Small intestine (tissue), 7 donors: Measurements from ENCODE around the gene CPLX1. TPM values are rescaled to one million over a fixed set of nuclear protein-coding genes. Genes with fewer than 3 reads are reported as not detected.

ENCODE experiments used
- DNase-seq, 2 donors: peaks; one replicate each; pipeline versions ENCODE4 v3.0.0 to v3.0.0-alpha.2; 2013
- FAIRE-seq: peaks from 2 replicates; lab custom pipeline; 2012; peaks lifted over from hg19 to GRCh38; lab: Jason Lieb, UNC
- H3K27ac ChIP-seq, 3 donors: one replicate each; pipeline ENCODE4 v1.5.1; 2013; ENCODE audit warnings: low read length in 2 of 3, mild to moderate bottlenecking in 2 of 3, control low read depth in 1 of 3, inconsistent platforms in 1 of 3, low read depth in 1 of 3, moderate library complexity in 1 of 3
- H3K27me3 ChIP-seq, 3 donors: one replicate each; pipeline ENCODE4 v1.6.1; 2013; ENCODE audit warnings: low read length in 3 of 3, inconsistent platforms in 1 of 3; ENCODE audit not compliant: control insufficient read depth in 3 of 3, insufficient read depth in 3 of 3
- H3K36me3 ChIP-seq, 3 donors: one replicate each; pipeline ENCODE4 v1.6.1; 2013; ENCODE audit warnings: low read length in 3 of 3, inconsistent platforms in 1 of 3, low read depth in 1 of 3, mild to moderate bottlenecking in 1 of 3, moderate library complexity in 1 of 3; ENCODE audit not compliant: control insufficient read depth in 3 of 3, insufficient read depth in 2 of 3
- H3K4me1 ChIP-seq, 3 donors: one replicate each; pipeline ENCODE4 v1.6.1; 2013; ENCODE audit warnings: low read length in 2 of 3, inconsistent platforms in 1 of 3, low read depth in 1 of 3, mild to moderate bottlenecking in 1 of 3, moderate library complexity in 1 of 3; ENCODE audit not compliant: control insufficient read depth in 3 of 3, insufficient read depth in 2 of 3
- H3K4me3 ChIP-seq, 3 donors: one replicate each; pipeline ENCODE4 v1.5.1; 2013; ENCODE audit warnings: low read length in 3 of 3, control low read depth in 1 of 3, inconsistent platforms in 1 of 3, low read depth in 1 of 3, mild to moderate bottlenecking in 1 of 3, moderate library complexity in 1 of 3
- H3K9me3 ChIP-seq, 2 donors: one replicate each; pipeline ENCODE4 v1.6.1; 2013; ENCODE audit warnings: low read depth in 1 of 2, low read length in 1 of 2; ENCODE audit not compliant: control insufficient read depth in 2 of 2, insufficient read depth in 1 of 2
- WGBS, 3 donors: extraction: QIAGEN DNeasy Blood & Tissue Kit; methylation state at CpG; one replicate each; pipeline ENCODE4 v1.1.7; 2013; 5-methylcytosine and 5-hydroxymethylcytosine counted together
- polyA plus RNA-seq, 4 donors: library from polyadenylated mRNA; stranded (reverse) in 3 of 4; unstranded in 1 of 4; fragments of 200-250 nt in 3 of 4; fragments of 120-200 nt in 1 of 4; gene quantifications; one replicate each; pipeline versions ENCODE4 v1.2.1 to v1.2.3, GENCODE V29; 2013
- donor health status: healthy with polysubstance abuse.
- donor health status: control.
- donor health status: control.
- donor health status: Bipolar disorder and iron deficiency.
- donor health status: healthy.

CPLX1 gene
- polyA plus RNA-seq, 4 donors = 1.4 to 2.6 TPM; not detected in 2

DNA sequence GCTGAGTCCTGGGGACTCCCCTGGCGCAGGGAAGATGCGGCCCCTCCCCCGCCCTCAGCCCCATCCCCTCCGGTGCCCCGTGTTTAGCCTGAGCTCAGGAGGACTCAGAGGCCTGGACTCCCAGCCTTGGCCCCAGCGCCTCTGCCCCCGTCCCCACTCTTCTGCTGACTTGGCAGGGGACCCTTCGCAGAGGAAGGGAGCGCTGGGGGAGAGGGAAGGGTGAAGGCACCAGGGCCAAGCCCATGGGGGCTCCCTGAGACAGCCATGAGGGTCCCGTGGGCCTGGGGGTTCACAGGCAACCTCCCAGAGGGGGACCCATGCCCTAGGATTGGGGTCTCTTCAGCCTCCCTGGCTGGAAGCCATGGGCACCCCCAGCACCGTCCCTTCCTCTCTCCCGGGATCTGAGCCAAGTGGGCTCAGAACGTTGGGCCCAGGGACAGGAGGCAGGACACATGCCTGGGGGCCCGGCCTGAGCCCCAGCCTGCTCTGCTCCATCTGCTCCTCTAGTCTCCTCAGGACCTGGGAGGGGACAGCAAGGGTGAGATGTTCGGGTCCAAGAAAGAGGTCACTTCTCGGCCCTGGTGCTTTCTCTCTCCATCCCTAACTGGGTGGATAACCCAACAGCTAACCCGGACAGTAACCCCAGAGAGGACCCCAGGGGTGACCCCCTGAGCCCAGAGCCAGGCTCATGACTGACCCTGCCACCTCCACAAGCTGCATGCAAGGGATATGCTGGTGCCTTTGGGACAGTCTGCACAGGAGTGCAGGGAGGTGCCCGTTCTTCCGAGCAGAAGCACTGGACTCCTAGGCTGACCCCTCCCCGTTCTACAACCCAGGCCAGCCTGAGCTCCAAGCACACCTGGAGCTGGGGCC lies 1.5 kb upstream of the CPLX1 start:
- WGBS, 3 donors = 16 to 27% (median 24%) methylated on average over 14 to 20 of the region's 20 CpGs
- peaks cover 11 to 66% (median 31%) of the 10 kb centered on the region in 3 donors for H3K27me3 ChIP-seq
- no peak for DNase-seq

DNA sequence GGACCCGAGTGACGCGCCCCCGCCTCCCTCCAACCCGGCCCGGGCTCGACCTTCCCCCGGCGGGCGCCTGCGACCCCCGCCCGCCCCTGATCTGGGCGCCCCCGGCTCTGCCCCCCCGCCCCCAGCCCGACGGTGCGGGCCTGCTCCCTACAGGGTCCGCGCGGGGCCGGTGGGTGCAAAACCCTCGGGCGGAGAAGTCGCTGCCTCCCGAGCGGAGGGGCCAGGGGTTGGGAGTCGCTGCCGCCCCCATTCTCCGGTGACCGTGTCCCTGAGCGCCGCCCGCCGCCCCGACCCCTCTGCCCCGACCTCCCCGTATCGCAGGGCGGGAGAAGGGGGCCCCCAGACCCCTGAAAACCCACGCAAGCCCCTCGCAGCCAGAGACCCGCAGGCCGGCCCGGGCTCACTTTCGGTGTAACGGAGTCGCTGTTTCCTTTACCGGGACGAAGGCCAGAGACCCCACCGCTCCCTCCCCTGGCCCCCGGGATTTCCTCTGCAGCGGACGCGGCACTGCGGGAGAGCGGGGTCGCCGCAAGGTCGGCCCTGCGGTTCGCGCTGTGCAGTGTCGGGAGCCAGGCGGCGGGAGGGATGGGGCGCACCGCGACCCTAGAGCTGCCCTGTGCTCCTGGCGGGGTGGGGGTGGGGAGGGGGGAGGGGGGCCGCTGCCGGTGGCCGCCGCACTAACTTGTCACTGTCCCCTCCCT lies 729 bp upstream of the CPLX1 start:
- H3K27me3 ChIP-seq = peaks cover 11 to 68% (median 31%) of the 10 kb centered on the region in 3 donors
- DNase-seq (no peak), FAIRE-seq (no peak)
- no peaks in the 10 kb centered on the region for H3K4me1 ChIP-seq
- H3K4me3 ChIP-seq = peak overlapping the region in 1 of 3 donors; percentile 31
- H3K9me3 ChIP-seq = peaks cover 3 to 7% of the 10 kb centered on the region in 2 donors
- no peaks in the 10 kb centered on the region for H3K36me3 ChIP-seq
- H3K27ac ChIP-seq = no peak overlapping the region
- WGBS, 3 donors = 1 to 2% (median 1%) methylated on average over 33 to 75 of the region's 75 CpGs

More for the DNA sequence above, 1.5 kb upstream of the CPLX1 start:
- Histone ChIP-seq H3K9me3 (peaks cover 3 to 10% of the 10 kb centered on the region in 2 donors), H3K4me1 (no peaks in the 10 kb centered on the region), H3K4me3 (no peak overlapping the region), H3K36me3 (no peaks in the 10 kb centered on the region), H3K27ac (no peak overlapping the region)
- FAIRE-seq = no peak

DNA sequence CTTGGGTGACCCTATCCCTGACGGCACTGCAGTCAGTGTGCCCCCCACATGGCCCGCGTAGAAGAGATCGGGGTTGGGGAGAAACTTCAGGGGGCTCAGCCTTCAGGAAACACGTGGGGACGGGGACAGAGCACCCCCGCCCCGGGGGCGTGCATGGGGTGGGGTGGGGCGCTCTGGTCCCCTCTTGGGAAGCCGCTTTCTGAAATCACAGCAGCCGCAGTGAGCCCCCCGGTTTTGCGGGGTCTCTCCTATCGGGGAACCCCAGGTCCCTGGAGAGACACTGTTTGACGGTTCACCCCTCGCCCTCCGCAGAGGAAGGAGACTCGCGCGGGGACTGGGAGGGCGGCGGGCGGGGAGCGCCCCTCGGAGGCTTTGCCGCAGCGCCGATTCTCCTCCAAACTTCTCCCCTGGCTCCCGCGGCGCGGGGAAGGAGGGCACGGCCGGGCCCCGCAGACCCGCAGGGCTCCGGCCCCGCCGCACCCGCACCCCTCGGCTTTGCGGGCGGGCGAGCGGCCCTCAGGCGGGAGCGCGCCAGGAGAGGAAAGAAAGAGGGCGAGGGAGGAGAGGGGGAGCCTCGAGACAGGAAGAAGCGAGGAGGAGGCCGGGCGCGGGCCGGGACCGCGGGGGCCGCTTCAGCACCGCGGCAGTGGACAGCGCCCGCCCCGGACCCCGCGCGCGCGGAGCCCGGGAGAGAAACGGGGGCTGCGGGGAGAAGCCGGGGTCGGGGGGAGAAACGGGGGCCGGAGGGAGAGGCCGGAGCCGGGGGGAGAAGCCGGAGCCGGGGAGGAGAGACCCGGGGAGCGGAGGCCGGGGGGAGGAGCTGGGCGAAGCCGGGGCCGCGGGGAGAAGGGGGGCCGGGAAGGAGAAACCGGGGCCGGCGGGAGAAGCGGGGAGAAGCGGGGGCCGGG lies 612 bp downstream of the CPLX1 start:
- peak in 1 of 2 donors; percentile 64 for DNase-seq

DNA sequence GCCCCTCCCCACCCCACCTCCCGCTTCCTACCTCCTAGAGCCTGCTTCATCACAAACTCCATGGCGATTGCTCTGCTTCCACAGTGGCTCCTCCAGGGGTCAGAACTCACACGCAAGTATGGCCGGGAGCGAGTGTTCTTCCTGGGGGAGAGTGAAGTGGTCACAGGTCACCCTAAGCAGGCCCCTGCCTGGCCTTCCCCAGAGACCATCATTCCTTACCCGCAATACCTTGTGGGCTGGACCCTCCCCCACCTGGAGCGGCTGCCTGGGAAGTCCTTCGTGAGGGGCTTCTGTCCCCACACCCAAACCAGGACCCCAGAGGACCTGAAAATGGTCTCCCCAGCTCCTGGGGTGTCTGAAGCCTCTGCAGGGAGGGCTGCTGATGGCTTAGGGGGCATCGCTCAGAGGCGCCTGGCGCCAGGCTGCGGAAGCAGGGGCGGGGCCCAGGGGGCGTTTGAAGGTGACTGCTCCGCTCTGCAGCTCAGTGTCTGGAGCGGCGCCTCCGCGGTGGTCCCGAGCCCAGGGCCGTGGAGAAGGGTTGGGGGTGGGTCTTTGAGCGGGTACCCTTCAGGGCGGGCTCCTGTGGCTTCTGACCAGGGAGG lies 1.4 kb downstream of the CPLX1 start:
- FAIRE-seq (no peak), DNase-seq (no peak)
- Histone ChIP-seq H3K27me3 (peaks cover 11 to 73% (median 30%) of the 10 kb centered on the region in 3 donors), H3K4me3 (no peak overlapping the region), H3K4me1 (no peaks in the 10 kb centered on the region), H3K27ac (no peak overlapping the region), H3K9me3 (peaks cover 0 to 6% of the 10 kb centered on the region in 2 donors), H3K36me3 (no peaks in the 10 kb centered on the region)
- WGBS, 3 donors = 11 to 20% (median 13%) methylated on average over 23 of the region's 23 CpGs

More for the DNA sequence above, 612 bp downstream of the CPLX1 start:
- Histone ChIP-seq H3K36me3 (no peaks in the 10 kb centered on the region), H3K4me3 (peak overlapping the region in 2 of 3 donors; percentile 8 to 64), H3K4me1 (no peaks in the 10 kb centered on the region), H3K27ac (no peak overlapping the region), H3K9me3 (no peaks in the 10 kb centered on the region), H3K27me3 (peaks cover 11 to 74% (median 30%) of the 10 kb centered on the region in 3 donors)
- WGBS, 3 donors = 4 to 8% (median 5%) methylated on average over 46 to 94 of the region's 94 CpGs
- FAIRE-seq = no peak

DNA sequence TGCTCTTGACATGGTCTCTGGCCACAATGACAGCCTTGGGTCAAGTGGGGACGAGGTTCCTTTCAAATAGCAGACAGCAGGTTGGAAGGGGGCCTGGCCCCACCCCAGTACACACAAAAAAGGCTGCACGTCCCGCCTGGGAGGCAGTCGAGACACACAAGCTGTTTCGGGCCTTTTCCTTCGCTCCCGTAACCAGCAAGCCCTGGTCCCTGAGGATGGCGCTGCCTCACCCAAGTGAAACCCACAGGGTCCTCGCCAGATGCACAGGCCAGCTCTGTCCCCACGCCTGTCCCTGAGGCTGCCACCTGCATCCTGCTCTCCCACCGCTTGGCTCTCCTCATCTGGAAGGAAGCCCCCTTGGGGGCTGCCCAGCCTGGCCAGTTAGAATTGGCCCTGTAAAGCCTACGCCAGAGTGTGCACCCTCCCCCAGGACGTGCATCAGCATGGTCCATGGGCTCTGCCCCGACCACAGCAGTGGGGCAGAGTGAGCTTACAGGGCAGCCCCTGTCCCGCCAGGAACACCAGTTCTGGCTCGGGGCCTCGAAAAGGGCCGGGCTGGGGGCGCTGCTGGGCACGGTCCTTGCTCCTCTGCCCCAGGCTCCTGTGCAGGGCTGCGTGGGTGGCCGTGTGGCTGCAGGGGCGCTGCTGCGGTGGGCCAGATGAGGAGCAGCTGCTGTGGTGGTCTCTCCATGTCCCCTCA lies 2.0 kb downstream of the CPLX1 start:
- H3K27ac ChIP-seq = no peak overlapping the region
- FAIRE-seq = no peak
- H3K4me3 ChIP-seq = no peak overlapping the region
- no peaks in the 10 kb centered on the region for H3K4me1 ChIP-seq
- H3K27me3 ChIP-seq = peaks cover 7 to 71% (median 30%) of the 10 kb centered on the region in 3 donors
- no peaks in the 10 kb centered on the region for H3K36me3 ChIP-seq
- peaks cover 0 to 8% of the 10 kb centered on the region in 2 donors for H3K9me3 ChIP-seq
- DNase-seq = no peak
- 50 to 61% (median 55%) methylated on average over 20 to 24 of the region's 24 CpGs for WGBS, 3 donors

DNA sequence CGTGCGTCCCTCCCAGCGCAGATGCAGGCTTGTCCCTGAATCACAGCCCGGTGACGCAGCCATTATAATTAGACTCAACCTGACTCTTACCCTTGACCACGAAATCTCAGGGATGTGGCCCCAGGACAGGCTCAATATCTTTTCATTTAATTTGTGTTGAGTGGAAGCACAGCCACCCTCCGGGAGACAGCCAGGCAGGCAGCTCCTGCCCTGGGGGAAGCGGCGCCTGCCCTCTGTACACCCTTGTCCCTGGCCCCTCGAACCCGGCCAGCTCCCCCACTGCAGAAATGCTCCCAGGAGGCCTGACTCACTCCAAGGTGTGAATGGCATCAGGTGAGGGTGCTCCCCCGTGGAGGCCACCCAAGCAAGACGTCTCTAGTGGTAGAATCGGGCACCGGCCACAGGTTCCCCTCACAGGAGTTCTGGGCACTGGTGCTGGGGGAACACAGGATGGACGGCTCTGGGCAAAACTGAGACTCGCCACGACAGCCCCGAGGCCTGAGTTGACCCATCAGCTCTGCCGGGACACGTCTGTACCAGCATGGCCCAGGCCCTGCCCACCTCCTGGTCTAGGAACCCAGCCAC lies 2.7 kb downstream of the CPLX1 start:
- Histone ChIP-seq H3K4me3 (no peak overlapping the region), H3K27me3 (peaks cover 7 to 65% (median 28%) of the 10 kb centered on the region in 3 donors), H3K36me3 (no peaks in the 10 kb centered on the region), H3K9me3 (peaks cover 0 to 8% of the 10 kb centered on the region in 2 donors), H3K4me1 (no peaks in the 10 kb centered on the region), H3K27ac (no peak overlapping the region)
- FAIRE-seq = no peak
- no peak for DNase-seq
- 73 to 79% (median 78%) methylated on average over 21 of the region's 21 CpGs for WGBS, 3 donors
